ENCODE measurements around the gene SOCS6.
"Not testable (repeated sequence)": the region's sequence is repeated elsewhere in the genome, so short reads cannot be mapped to it uniquely, and the experiment has no call there.

Gene SOCS6

GRCh38 chr18:70363861-70364260, 75.0 kb downstream of the SOCS6 start:
- DNase-seq: no peak

- no peak for DNase-seq
These were observed 76.5 kb downstream of the SOCS6 start for GRCh38 chr18:70365361-70365760.

- DNase-seq: no peak
These were observed 77.3 kb downstream of the SOCS6 start for GRCh38 chr18:70366174-70366573.

- no peak for DNase-seq
These were observed 77.8 kb downstream of the SOCS6 start for GRCh38 chr18:70366670-70367069.

GRCh38 chr18:70367344-70367743, 78.5 kb downstream of the SOCS6 start:
- not testable (repeated sequence) for DNase-seq

- no peak for DNase-seq
These were observed 80.1 kb downstream of the SOCS6 start for GRCh38 chr18:70368903-70369302.

- DNase-seq: no peak
These were observed 82.2 kb downstream of the SOCS6 start for GRCh38 chr18:70370762-70371733.

- DNase-seq: no peak
These were observed 83.1 kb downstream of the SOCS6 start for GRCh38 chr18:70371908-70372307.

- no peak for DNase-seq
These were observed 83.7 kb downstream of the SOCS6 start for GRCh38 chr18:70372450-70373041.

GRCh38 chr18:70373042-70373519, 84.2 kb downstream of the SOCS6 start:
- no peak for DNase-seq

- no peak for DNase-seq
These were observed 85.3 kb downstream of the SOCS6 start for GRCh38 chr18:70374154-70374553.

- DNase-seq: no peak
These were observed 87.5 kb downstream of the SOCS6 start for GRCh38 chr18:70376137-70376913.

GRCh38 chr18:70376914-70377258, 88.0 kb downstream of the SOCS6 start:
- DNase-seq: no peak

- DNase-seq: no peak
These were observed 88.5 kb downstream of the SOCS6 start for GRCh38 chr18:70377317-70377799.

GRCh38 chr18:70377857-70378701, 89.2 kb downstream of the SOCS6 start:
- DNase-seq: no peak
